GM18499 (cell line): ENCODE results near the gene C16orf92.
"Not testable (repeated sequence)": the region's sequence is repeated elsewhere in the genome, so short reads cannot be mapped to it uniquely, and the experiment has no call there.

Experiments used
- ATAC-seq: cut with Tn5 transposase; IDR thresholded peaks from one replicate; pipeline ENCODE4 v1.9.1; 2021; ENCODE audit warnings: moderate number of reproducible peaks; ENCODE audit not compliant: insufficient read depth, unreplicated experiment

C16orf92 gene

GRCh38 chr16:30023586-30023985 is 588 bp downstream of the C16orf92 start:
- no peak for ATAC-seq

GRCh38 chr16:30024451-30024850 is 1.5 kb downstream of the C16orf92 start:
- no peak for ATAC-seq

GRCh38 chr16:30025156-30025555 is 2.2 kb downstream of the C16orf92 start:
- ATAC-seq, result no peak

- no peak for ATAC-seq
These were observed 2.6 kb downstream of the C16orf92 start for GRCh38 chr16:30025574-30025973.

- ATAC-seq, result no peak
These were observed 3.5 kb downstream of the C16orf92 start for GRCh38 chr16:30026449-30026848.

- no peak for ATAC-seq
These were observed 4.8 kb downstream of the C16orf92 start for GRCh38 chr16:30027588-30028437.

- no peak for ATAC-seq
These were observed 5.6 kb downstream of the C16orf92 start for GRCh38 chr16:30028438-30029076.

GRCh38 chr16:30030011-30030685 is 7.2 kb downstream of the C16orf92 start:
- ATAC-seq, result no peak

GRCh38 chr16:30030841-30031413 is 7.9 kb downstream of the C16orf92 start, which contains the start of gene TLCD3B:
Gene TLCD3B, minus strand, starts transcription at chr16:30031271. Its CDS starts 744 bp downstream, at chr16:30030527.
- no peak for ATAC-seq

GRCh38 chr16:30031477-30031918 is 8.5 kb downstream of the C16orf92 start:
- no peak for ATAC-seq

GRCh38 chr16:30032083-30032819 is 9.3 kb downstream of the C16orf92 start:
- no peak for ATAC-seq

- no peak for ATAC-seq
These were observed 10.3 kb downstream of the C16orf92 start for GRCh38 chr16:30033270-30033669.

GRCh38 chr16:30040221-30040620 is 17.2 kb downstream of the C16orf92 start:
- ATAC-seq, result no peak

- ATAC-seq, result not testable (repeated sequence)
These were observed 17.7 kb downstream of the C16orf92 start for GRCh38 chr16:30040690-30041089.

- no peak for ATAC-seq
These were observed 18.8 kb downstream of the C16orf92 start for GRCh38 chr16:30041841-30042240.

- ATAC-seq, result no peak
These were observed 23.2 kb downstream of the C16orf92 start for GRCh38 chr16:30046178-30046577.

GRCh38 chr16:30046588-30046987 is 23.6 kb downstream of the C16orf92 start:
- no peak for ATAC-seq

- no peak for ATAC-seq
These were observed 26.9 kb downstream of the C16orf92 start for GRCh38 chr16:30049871-30050270.

GRCh38 chr16:30051518-30051917 is 28.5 kb downstream of the C16orf92 start:
- ATAC-seq, result no peak
